Endothelial cell of umbilical vein (primary cell): ENCODE measurements around the gene SNAPC2.

Source experiments
- FOS ChIP-seq: IDR thresholded peaks from 2 replicates; pipeline ENCODE4 v1.6.1; 2011; ENCODE audit warnings: mild to moderate bottlenecking, low read length, moderate library complexity, borderline replicate concordance; ENCODE audit not compliant: insufficient read depth
- TF ChIP-seq, protein P1 (sequence below), 2 donors: IDR thresholded peaks; 1 replicate in 1 of 2; 2 replicates in 1 of 2; pipeline ENCODE4 v1.5.1; 2011; ENCODE audit warnings: low read length in 2 of 2, mild to moderate bottlenecking in 2 of 2, moderate library complexity in 2 of 2, control low read depth in 1 of 2, inconsistent platforms in 1 of 2, low read depth in 1 of 2; ENCODE audit not compliant: insufficient read depth in 1 of 2; ENCODE audit errors: extremely low read depth in 1 of 2

DNA sequence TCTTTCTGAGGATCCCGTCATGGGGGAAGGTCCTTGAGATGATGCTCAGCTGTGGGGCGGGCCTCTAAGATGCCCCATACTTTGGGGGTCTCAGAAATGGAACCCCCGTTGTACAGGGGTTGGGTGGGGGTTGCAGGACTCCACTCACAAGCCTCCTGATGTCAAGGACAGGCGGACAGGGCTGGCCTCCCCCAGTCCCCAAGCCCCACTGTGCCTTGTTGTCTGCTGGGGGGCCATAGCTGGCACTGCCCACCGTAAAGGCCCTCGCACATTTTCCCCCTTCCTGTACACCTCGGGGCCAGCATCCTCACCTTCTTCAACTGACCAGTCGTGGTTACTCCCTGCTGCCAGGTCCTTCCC, 2.7 kb downstream of the SNAPC2 start:
- no peak for TF ChIP-seq FOS
- TF ChIP-seq, protein P1, sequence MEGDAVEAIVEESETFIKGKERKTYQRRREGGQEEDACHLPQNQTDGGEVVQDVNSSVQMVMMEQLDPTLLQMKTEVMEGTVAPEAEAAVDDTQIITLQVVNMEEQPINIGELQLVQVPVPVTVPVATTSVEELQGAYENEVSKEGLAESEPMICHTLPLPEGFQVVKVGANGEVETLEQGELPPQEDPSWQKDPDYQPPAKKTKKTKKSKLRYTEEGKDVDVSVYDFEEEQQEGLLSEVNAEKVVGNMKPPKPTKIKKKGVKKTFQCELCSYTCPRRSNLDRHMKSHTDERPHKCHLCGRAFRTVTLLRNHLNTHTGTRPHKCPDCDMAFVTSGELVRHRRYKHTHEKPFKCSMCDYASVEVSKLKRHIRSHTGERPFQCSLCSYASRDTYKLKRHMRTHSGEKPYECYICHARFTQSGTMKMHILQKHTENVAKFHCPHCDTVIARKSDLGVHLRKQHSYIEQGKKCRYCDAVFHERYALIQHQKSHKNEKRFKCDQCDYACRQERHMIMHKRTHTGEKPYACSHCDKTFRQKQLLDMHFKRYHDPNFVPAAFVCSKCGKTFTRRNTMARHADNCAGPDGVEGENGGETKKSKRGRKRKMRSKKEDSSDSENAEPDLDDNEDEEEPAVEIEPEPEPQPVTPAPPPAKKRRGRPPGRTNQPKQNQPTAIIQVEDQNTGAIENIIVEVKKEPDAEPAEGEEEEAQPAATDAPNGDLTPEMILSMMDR (IDR thresholded peaks at IDR 0.05; ENCODE audit: extremely low read depth in 1 of 2, insufficient read depth in 1 of 2, low read depth in 1 of 2, low read length in 2 of 2) = no peak
